ENCODE data around the gene NPPA. TPM values are rescaled to one million over a fixed set of nuclear protein-coding genes. Genes with fewer than 3 reads are reported as not detected.

Gene NPPA
- total RNA-seq, result 0.19 TPM in 1 of 2 replicates, not detected in the other

GRCh38 chr1:11847667-11848372, at the start of gene NPPA:
NPPA (minus strand) TSS chr1:11847783; CDS start chr1:11847684, 99 bp downstream.

GRCh38 chr1:11858613-11858967, 11.0 kb upstream of the NPPA start, which contains the start of gene NPPB:
NPPB (minus strand) TSS chr1:11858945; CDS start chr1:11858833, 112 bp downstream.

GRCh38 chr1:11805422-11806306, 41.9 kb downstream of the NPPA start, which contains the start of the genes CLCN6 and MTHFR:
CLCN6 (plus strand) TSS chr1:11806191; CDS start chr1:11806263, 72 bp downstream.
MTHFR (minus strand) TSS chr1:11805964; CDS start chr1:11803116, 2,848 bp downstream.

Other genes starting within 250 kb of the NPPA start
- 0.19 and 1.4 TPM in 2 replicates for gene FBXO2, start 193.4 kb downstream of the NPPA start, total RNA-seq
- gene FBXO44, start 192.9 kb downstream of the NPPA start, total RNA-seq, result 7.7 and 14.4 TPM in 2 replicates
- 1.3 and 2.5 TPM in 2 replicates for gene FBXO6, start 183.6 kb downstream of the NPPA start, total RNA-seq
- 26.2 and 32.4 TPM in 2 replicates for gene MAD2L2, start 166.6 kb downstream of the NPPA start, total RNA-seq
- gene DRAXIN, start 156.1 kb downstream of the NPPA start, total RNA-seq, result 0.56 and 0.77 TPM in 2 replicates
- gene AGTRAP, start 111.6 kb downstream of the NPPA start, total RNA-seq, result 38.0 and 58.3 TPM in 2 replicates
- not detected in 2 replicates for gene C1orf167, start 85.6 kb downstream of the NPPA start, total RNA-seq
- gene MTHFR, start 41.8 kb downstream of the NPPA start, total RNA-seq, result 14.6 and 25.7 TPM in 2 replicates
- gene CLCN6, start 41.6 kb downstream of the NPPA start, total RNA-seq, result 5.0 and 12.1 TPM in 2 replicates
- 11.5 and 45.9 TPM in 2 replicates for gene NPPB, start 11.2 kb upstream of the NPPA start, total RNA-seq
- 67.7 and 109 TPM in 2 replicates for gene KIAA2013, start 78.6 kb upstream of the NPPA start, total RNA-seq
- gene PLOD1, start 86.9 kb upstream of the NPPA start, total RNA-seq, result 626 and 996 TPM in 2 replicates
- gene MFN2, start 132.7 kb upstream of the NPPA start, total RNA-seq, result 51.6 and 92.6 TPM in 2 replicates
- 20.7 and 30.4 TPM in 2 replicates for gene MIIP, start 171.7 kb upstream of the NPPA start, total RNA-seq
- gene TNFRSF8, start 215.5 kb upstream of the NPPA start, total RNA-seq, result under 0.01 and 0.56 TPM in 2 replicates